ENCODE results near the gene NFKB1. TPM values are rescaled to one million over a fixed set of nuclear protein-coding genes. Genes with fewer than 3 reads are reported as not detected.

The NFKB1 gene
- total and polyA plus RNA-seq, 8 donors: 7.0 to 33.5 (median 15.4) TPM

GRCh38 chr4:102525504-102525903 lies 24.3 kb downstream of the NFKB1 start:
- H3K36me3 ChIP-seq: no peaks in the 10 kb centered on the region
- WGBS, 2 donors: 99 to 100% methylated on average over 1 of the region's 1 CpG
- ATAC-seq: no peak
- H3K4me1 ChIP-seq: peaks cover 0 to 13% (median 4%) of the 10 kb centered on the region in 3 donors
- TF ChIP-seq CTCF (IDR thresholded peaks at IDR 0.05): no peak
- H3K4me3 ChIP-seq: no peak overlapping the region
- H3K27ac ChIP-seq: no peak overlapping the region
- no peaks in the 10 kb centered on the region for H3K27me3 ChIP-seq
- FAIRE-seq: no peak
- no peaks in the 10 kb centered on the region for H3K9me3 ChIP-seq
- no peak for DNase-seq
- intact Hi-C loops (cut with DNase I): no loop called here

- no peak for ATAC-seq
- whole genome bisulfite sequencing, 2 donors: 89 to 92% methylated on average over 4 of the region's 4 CpGs
- no peaks in the 10 kb centered on the region for H3K36me3 ChIP-seq
Observed at GRCh38 chr4:102526532-102526931, 25.4 kb downstream of the NFKB1 start.

GRCh38 chr4:102527695-102528283 lies 26.6 kb downstream of the NFKB1 start:
- FAIRE-seq: no peak
- Histone ChIP-seq H3K9me3 (no peaks in the 10 kb centered on the region), H3K36me3 (no peaks in the 10 kb centered on the region), H3K4me1 (peaks cover 0 to 3% (median 0%) of the 10 kb centered on the region in 3 donors), H3K27me3 (no peaks in the 10 kb centered on the region), H3K27ac (no peak overlapping the region), H3K4me3 (no peak overlapping the region)
- no peak for DNase-seq
- intact Hi-C loops (cut with DNase I): no loop called here
- TF ChIP-seq CTCF (IDR thresholded peaks at IDR 0.05): no peak
- WGBS, 2 donors: 81 to 89% methylated on average over 7 of the region's 7 CpGs
- no peak for ATAC-seq

More at GRCh38 chr4:102526532-102526931, 25.4 kb downstream of the NFKB1 start:
- Histone ChIP-seq H3K9me3 (no peaks in the 10 kb centered on the region), H3K27ac (no peak overlapping the region), H3K4me1 (peaks cover 0 to 13% (median 4%) of the 10 kb centered on the region in 3 donors), H3K27me3 (no peaks in the 10 kb centered on the region), H3K4me3 (no peak overlapping the region)
- FAIRE-seq (no peak), DNase-seq (no peak)
- no peak for TF ChIP-seq CTCF (IDR thresholded peaks at IDR 0.05)
- intact Hi-C loops (cut with DNase I): no loop called here

- Histone ChIP-seq H3K27me3 (no peaks in the 10 kb centered on the region), H3K9me3 (no peaks in the 10 kb centered on the region), H3K4me1 (no peaks in the 10 kb centered on the region), H3K27ac (no peak overlapping the region), H3K36me3 (no peaks in the 10 kb centered on the region), H3K4me3 (no peak overlapping the region)
- ATAC-seq: no peak
- FAIRE-seq: no peak
- 46 to 71% methylated on average over 1 of the region's 1 CpG for WGBS, 2 donors
- intact Hi-C loops (cut with DNase I): no loop called here
- no peak for DNase-seq
- TF ChIP-seq CTCF (IDR thresholded peaks at IDR 0.05): no peak
Observed at GRCh38 chr4:102529977-102530376, 28.8 kb downstream of the NFKB1 start.

GRCh38 chr4:102530986-102531385 lies 29.8 kb downstream of the NFKB1 start:
- no peaks in the 10 kb centered on the region for H3K36me3 ChIP-seq
- TF ChIP-seq CTCF (IDR thresholded peaks at IDR 0.05): no peak
- H3K27me3 ChIP-seq: no peaks in the 10 kb centered on the region
- H3K4me3 ChIP-seq: no peak overlapping the region
- no peak for ATAC-seq
- no peak for DNase-seq
- no peaks in the 10 kb centered on the region for H3K9me3 ChIP-seq
- intact Hi-C loops (cut with DNase I): no loop called here
- no peak overlapping the region for H3K27ac ChIP-seq
- no peaks in the 10 kb centered on the region for H3K4me1 ChIP-seq
- whole genome bisulfite sequencing, 2 donors: 86 to 88% methylated on average over 2 of the region's 2 CpGs
- FAIRE-seq: no peak
